ENCODE data around the gene SMYD3. TPM values are rescaled to one million over a fixed set of nuclear protein-coding genes. Genes with fewer than 3 reads are reported as not detected.

SMYD3 gene
- total RNA-seq (2011; cell fraction: chromatin; rRNA removed; ENCODE audit: low replicate concordance) = 532 and 587 TPM in 2 replicates
- total RNA-seq (2011; cell fraction: nucleolus; rRNA removed) = 218 and 259 TPM in 2 replicates
- 355 and 441 TPM in 2 replicates for total RNA-seq (2011; cell fraction: nucleoplasm; rRNA removed)
- total RNA-seq (2014; rRNA removed) (123 and 128 TPM in 2 replicates), total RNA-seq (2014; rRNA removed; fragmentation: Illumina TruSeq; extraction: Trizol) (197 and 206 TPM in 2 replicates), total RNA-seq (2015; rRNA removed; fragmentation: Illumina TruSeq; extraction: Trizol) (195 and 199 TPM in 2 replicates), total RNA-seq (2021) (148 and 149 TPM in 2 replicates), polyA plus RNA-seq (2011; rRNA removed) (336 and 486 TPM in 2 replicates), polyA plus RNA-seq (2014; fragmentation: Illumina TruSeq; extraction: Trizol) (140 and 154 TPM in 2 replicates), polyA plus RNA-seq (2014; fragmentation: Nextera tagmentation; extraction: Ambion mirVana) (100 to 1,000 TPM; 361 to 440 TPM), polyA plus RNA-seq (2014; rRNA removed) (183 and 202 TPM in 2 replicates), polyA minus RNA-seq (2011; rRNA and poly(A)+ RNA removed) (267 and 478 TPM in 2 replicates), Bru-seq, nascent RNA (percentile 86 among the genes with signal in this experiment), BruChase-seq, experiment 1, labeled RNA remaining after a 2-hour chase (percentile 82 among the genes with signal in this experiment), BruChase-seq, experiment 2, labeled RNA remaining after a 6-hour chase (percentile 77 among the genes with signal in this experiment)
- polyA plus RNA-seq (2011; cell fraction: cytosol; rRNA removed) = 159 and 451 TPM in 2 replicates
- polyA plus RNA-seq (2011; cell fraction: nucleus; rRNA removed) = 113 and 244 TPM in 2 replicates
- polyA plus RNA-seq (2012) = 304 and 317 TPM in 2 replicates
- polyA minus RNA-seq (2011; cell fraction: cytosol; rRNA and poly(A)+ RNA removed) = 63.6 and 112 TPM in 2 replicates
- 215 and 411 TPM in 2 replicates for polyA minus RNA-seq (2011; cell fraction: nucleus; rRNA and poly(A)+ RNA removed)
- long read RNA-seq, experiment 1, transcript SMYD3-201 (7 exons, 1,863 nt) = major isoform, 8 of 201 reads
- long read RNA-seq, experiment 1, partial matches to known transcripts = 118 of 201 reads
- long read RNA-seq, experiment 1, other reads (novel, unspliced or antisense) = 75 of 201 reads
- long read RNA-seq, experiment 2, partial matches to known transcripts = 9 of 45 reads
- long read RNA-seq, experiment 2, other reads (novel, unspliced or antisense) = 32 of 45 reads
- long read RNA-seq, experiment 3, partial matches to known transcripts = 2 of 79 reads
- long read RNA-seq, experiment 3, other reads (novel, unspliced or antisense) = 74 of 79 reads

DNA sequence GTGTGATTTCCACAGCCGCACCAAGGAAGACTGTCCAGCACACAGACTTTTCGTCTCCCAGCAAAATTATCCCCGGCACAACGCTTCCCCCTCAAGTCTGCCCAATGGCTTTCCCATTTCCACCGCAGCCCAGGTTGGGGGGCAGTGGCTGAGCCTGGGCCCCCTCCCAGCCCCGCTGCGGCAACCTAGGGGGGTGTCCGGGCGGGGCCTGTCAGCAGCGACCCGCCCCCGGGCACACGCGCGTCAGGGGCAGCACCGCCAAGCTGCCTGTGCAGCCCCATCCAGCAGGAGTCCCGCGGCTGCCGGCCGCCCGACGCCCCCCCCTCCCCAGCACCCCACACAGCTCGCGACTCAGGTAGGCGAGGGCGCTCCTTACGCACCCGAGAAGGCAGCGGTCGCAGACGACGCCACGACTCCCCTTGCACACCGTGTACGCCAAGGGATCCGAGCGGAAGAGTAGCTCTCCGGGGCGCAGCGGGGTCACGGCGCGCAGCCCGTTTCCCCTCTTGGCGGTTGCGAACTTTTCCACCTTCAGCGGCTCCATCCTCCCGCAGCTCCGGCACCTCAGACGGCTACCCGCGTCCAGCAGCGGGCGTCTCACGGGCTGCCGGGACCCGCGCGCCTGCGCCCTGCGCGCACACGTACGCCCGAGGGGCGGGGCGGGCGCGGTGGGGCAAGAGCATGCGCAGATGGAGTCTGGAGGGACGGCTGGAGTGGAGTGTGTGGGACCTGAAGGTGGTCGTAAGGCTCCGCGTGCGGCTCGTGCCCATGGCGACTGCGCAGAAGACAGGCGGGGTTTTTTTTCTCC lies at the start of gene SMYD3:
TSS of gene SMYD3 (minus strand) at position 606 of the 808 bp plus-strand sequence.
- intact Hi-C loops (cut with micrococcal nuclease) = no loop called here
- no peaks in the 10 kb centered on the region for H3K9me1 ChIP-seq (ENCODE audit: control insufficient read depth, insufficient read depth, low read length)
- H3K4me3 ChIP-seq = peak within 1 kb of the TSS; percentile 95
- WGBS (ENCODE audit: insufficient coverage, low coverage, missing lambda C conversion rate) = 0% methylated on average over 56 of the region's 79 CpGs
- DNase-seq (ENCODE audit: extremely low read depth in 1 of 4, low spot score in 3 of 4) = peak; percentile 93 to 98 (median 96)
- in situ Hi-C loops (cut with MboI) = no loop called here
- H3K27ac ChIP-seq (ENCODE audit: extremely low read depth, low read depth, low read length) = peak within 1 kb of the TSS; percentile 46
- peak within 1 kb of the TSS; percentile 99 for H2AFZ ChIP-seq (ENCODE audit: low read depth, low read length)
- peaks cover 9 to 35% of the 10 kb centered on the region in 2 experiments; a peak in 4 of 5 replicates for H3K4me1 ChIP-seq (replicated peaks in 1 of 2; ENCODE audit: control insufficient read depth in 2 of 2, insufficient read depth in 2 of 2, low read length in 2 of 2)
- ATAC-seq = peak; percentile 97
- H3K4me2 ChIP-seq (ENCODE audit: insufficient read depth, low read length) = peak within 1 kb of the TSS; percentile 88
- H3K9me3 ChIP-seq (replicated peaks; ENCODE audit: control insufficient read depth, insufficient read depth, low read depth, low read length) = no peaks in the 10 kb centered on the region
- POLR2A ChIA-PET = no interaction called here
- no peaks in the 10 kb centered on the region for H4K20me1 ChIP-seq (replicated peaks; ENCODE audit: control insufficient read depth, insufficient read depth, low read length)
- peak; percentile 69 for FAIRE-seq
- H3K79me2 ChIP-seq (ENCODE audit: control insufficient read depth, insufficient read depth, low read length) = peaks cover 10% of the 10 kb centered on the region
- H3K36me3 ChIP-seq (ENCODE audit: control insufficient read depth, insufficient read depth, low read length) = peaks cover 5% of the 10 kb centered on the region; the same call in 1 of the 3 replicates
- no peaks in the 10 kb centered on the region for H3K27me3 ChIP-seq (ENCODE audit: control insufficient read depth in 2 of 2, insufficient read depth in 2 of 2, low read length in 2 of 2)
- no TSS peak for BruUV-seq (replicated peaks)
- H3K9ac ChIP-seq (ENCODE audit: insufficient read depth in 1 of 2, low read depth in 2 of 2, low read length in 2 of 2) = peak within 1 kb of the TSS; percentile 60 to 91
- CTCF ChIA-PET (ENCODE audit: low intra/inter-chr PET ratio) = interaction anchor here (0.6 kb wide), 1 partner anchor 9 kb away, joined by 3 read pairs; no protein-coding TSS in a partner anchor
- TF ChIP-seq ILK (tag; IDR thresholded peaks at IDR 0.05; ENCODE audit: borderline replicate concordance, low read depth) (no peak), RUNX1 (IDR thresholded peaks at IDR 0.05; ENCODE audit: low read depth) (no peak), MIER1 (IDR thresholded peaks at IDR 0.05; ENCODE audit: low read depth) (no peak), EGR1 (conservative IDR thresholded peaks at IDR 0.05) (peak; percentile 39; the same call in 1 of the 2 replicates), SMARCE1 (IDR thresholded peaks at IDR 0.05) (no peak), ZNF197 (CRISPR knock-in tag; IDR thresholded peaks at IDR 0.05; ENCODE audit: low read depth) (no peak), RAD21 (CRISPR knock-in tag; conservative IDR thresholded peaks at IDR 0.05 in 1 of 2, IDR thresholded peaks at IDR 0.05 in 1 of 2) (peak in 1 of 2 experiments; percentile 16; a peak in 1 of 4 replicates), PHTF2 (CRISPR knock-in tag; IDR thresholded peaks at IDR 0.05) (no peak), ZNF324 (CRISPR knock-in tag; IDR thresholded peaks at IDR 0.05) (no peak), GTF2A2 (tag; IDR thresholded peaks at IDR 0.05) (no peak), ZNF408 (CRISPR knock-in tag; IDR thresholded peaks at IDR 0.05; ENCODE audit: low read depth) (no peak), ZC3H8 (IDR thresholded peaks at IDR 0.05) (no peak), CXXC5 (CRISPR knock-in tag; IDR thresholded peaks at IDR 0.05) (peak; percentile 85)
- TF ChIP-seq, protein P1, sequence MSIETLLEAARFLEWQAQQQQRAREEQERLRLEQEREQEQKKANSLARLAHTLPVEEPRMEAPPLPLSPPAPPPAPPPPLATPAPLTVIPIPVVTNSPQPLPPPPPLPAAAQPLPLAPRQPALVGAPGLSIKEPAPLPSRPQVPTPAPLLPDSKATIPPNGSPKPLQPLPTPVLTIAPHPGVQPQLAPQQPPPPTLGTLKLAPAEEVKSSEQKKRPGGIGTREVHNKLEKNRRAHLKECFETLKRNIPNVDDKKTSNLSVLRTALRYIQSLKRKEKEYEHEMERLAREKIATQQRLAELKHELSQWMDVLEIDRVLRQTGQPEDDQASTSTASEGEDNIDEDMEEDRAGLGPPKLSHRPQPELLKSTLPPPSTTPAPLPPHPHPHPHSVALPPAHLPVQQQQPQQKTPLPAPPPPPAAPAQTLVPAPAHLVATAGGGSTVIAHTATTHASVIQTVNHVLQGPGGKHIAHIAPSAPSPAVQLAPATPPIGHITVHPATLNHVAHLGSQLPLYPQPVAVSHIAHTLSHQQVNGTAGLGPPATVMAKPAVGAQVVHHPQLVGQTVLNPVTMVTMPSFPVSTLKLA (conservative IDR thresholded peaks at IDR 0.05) = peak in 1 of 2 experiments; percentile 63; a peak in 3 of 4 replicates
- TF ChIP-seq, protein P2, sequence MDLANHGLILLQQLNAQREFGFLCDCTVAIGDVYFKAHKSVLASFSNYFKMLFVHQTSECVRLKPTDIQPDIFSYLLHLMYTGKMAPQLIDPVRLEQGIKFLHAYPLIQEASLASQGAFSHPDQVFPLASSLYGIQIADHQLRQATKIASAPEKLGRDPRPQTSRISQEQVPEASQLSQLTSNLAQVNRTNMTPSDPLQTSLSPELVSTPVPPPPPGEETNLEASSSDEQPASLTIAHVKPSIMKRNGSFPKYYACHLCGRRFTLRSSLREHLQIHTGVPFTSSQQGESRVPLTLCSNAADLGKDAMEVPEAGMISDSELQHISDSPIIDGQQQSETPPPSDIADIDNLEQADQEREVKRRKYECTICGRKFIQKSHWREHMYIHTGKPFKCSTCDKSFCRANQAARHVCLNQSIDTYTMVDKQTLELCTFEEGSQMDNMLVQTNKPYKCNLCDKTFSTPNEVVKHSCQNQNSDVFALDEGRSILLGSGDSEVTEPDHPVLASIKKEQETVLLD (IDR thresholded peaks at IDR 0.05) = peak; percentile 77

Measured in K562 (cell line).